NCI-H2196 (cell line): Measurements from ENCODE around the gene RBM41.
A peak's percentile ranks its signal among the peaks of the same experiment; 100 is the strongest.

Experiments
- DNase-seq: peaks from one replicate; lab custom pipeline; 2025; ENCODE audit not compliant: unreplicated experiment; lab: John Stamatoyannopoulos, UW

Gene RBM41

GRCh38 chrX:107047622-107048021, 71.0 kb downstream of the RBM41 start:
- DNase-seq, result no peak

- DNase-seq, result no peak
These were observed 88.9 kb downstream of the RBM41 start for GRCh38 chrX:107029752-107030151.

DNA sequence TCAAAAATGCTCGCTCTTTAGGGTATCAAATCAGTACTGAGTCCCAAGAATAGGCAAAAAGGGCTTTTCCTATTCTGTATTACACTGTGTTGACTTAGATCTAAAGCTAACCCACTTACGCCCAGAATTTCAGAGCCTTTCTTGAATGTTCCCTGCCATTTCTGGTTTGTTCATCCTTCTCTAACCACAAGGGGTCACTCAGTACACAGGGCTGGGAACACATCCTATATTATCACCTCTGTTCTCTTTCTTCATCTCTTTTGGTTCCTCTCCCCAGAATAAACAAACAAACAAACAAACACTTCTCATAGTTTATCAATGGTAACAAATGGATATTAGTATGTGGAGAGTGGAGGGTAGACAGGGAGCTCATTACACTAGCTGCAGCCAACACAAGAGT, 93.1 kb downstream of the RBM41 start:
- DNase-seq, result peak; percentile 9

GRCh38 chrX:107014936-107015335, 103.7 kb downstream of the RBM41 start:
- no peak for DNase-seq
